HuH-7 (cell line): ENCODE data around the gene C1orf232.

ENCODE experiments used
- DNase-seq: peaks from one replicate; pipeline ENCODE4 v3.0.0; 2011; ENCODE audit warnings: low spot score

C1orf232 gene

GRCh38 chr1:26124418-26125331, 44.1 kb downstream of the C1orf232 start:
- DNase-seq, result no peak

GRCh38 chr1:26122988-26123973, 45.5 kb downstream of the C1orf232 start:
- DNase-seq, result no peak

GRCh38 chr1:26121854-26122773, 46.6 kb downstream of the C1orf232 start:
- no peak for DNase-seq

GRCh38 chr1:26119892-26120608, 48.7 kb downstream of the C1orf232 start:
- no peak for DNase-seq

GRCh38 chr1:26114165-26114927, 54.4 kb downstream of the C1orf232 start:
- DNase-seq, result no peak
